8988T (cell line): ENCODE results near the gene MEF2B.
"Not testable (repeated sequence)": the region's sequence is repeated elsewhere in the genome, so short reads cannot be mapped to it uniquely, and the experiment has no call there.

ENCODE experiments used
- DNase-seq: peaks from one replicate; pipeline ENCODE4 v3.0.0; 2011

The MEF2B gene

GRCh38 chr19:19192910-19193423 is 22.9 kb upstream of the MEF2B start:
- no peak for DNase-seq

- peak; percentile 92 for DNase-seq
Measured at GRCh38 chr19:19192078-19192882, 22.2 kb upstream of the MEF2B start, which contains the start of the genes BORCS8 and RFXANK. Gene BORCS8 (minus strand): TSS chr19:19192152. CDS start chr19:19192117, 35 bp downstream. Gene RFXANK (plus strand): TSS chr19:19192258. CDS start chr19:19193947, 1,689 bp downstream.

- DNase-seq, result no peak
Measured at GRCh38 chr19:19191768-19192077, 21.7 kb upstream of the MEF2B start.

GRCh38 chr19:19186742-19187141 is 16.7 kb upstream of the MEF2B start:
- DNase-seq, result no peak

- no peak for DNase-seq
Measured at GRCh38 chr19:19185853-19186740, 16.0 kb upstream of the MEF2B start.

GRCh38 chr19:19181488-19181998 is 11.5 kb upstream of the MEF2B start:
- no peak for DNase-seq

GRCh38 chr19:19179548-19180441 is 9.7 kb upstream of the MEF2B start:
- DNase-seq, result no peak

GRCh38 chr19:19176950-19177349 is 6.9 kb upstream of the MEF2B start:
- no peak for DNase-seq

- DNase-seq, result not testable (repeated sequence)
Measured at GRCh38 chr19:19173243-19173642, 3.2 kb upstream of the MEF2B start.

- DNase-seq, result no peak
Measured at GRCh38 chr19:19171821-19172532, 1.9 kb upstream of the MEF2B start.

- DNase-seq, result no peak
Measured at GRCh38 chr19:19170873-19171672, 1.0 kb upstream of the MEF2B start.

GRCh38 chr19:19169236-19170052 is 619 bp downstream of the MEF2B start:
- no peak for DNase-seq

- DNase-seq, result no peak
Measured at GRCh38 chr19:19167612-19168011, 2.5 kb downstream of the MEF2B start.

GRCh38 chr19:19165396-19165795 is 4.7 kb downstream of the MEF2B start:
- DNase-seq, result no peak

- no peak for DNase-seq
Measured at GRCh38 chr19:19162495-19162894, 7.6 kb downstream of the MEF2B start.

GRCh38 chr19:19160461-19161035 is 9.5 kb downstream of the MEF2B start:
- no peak for DNase-seq

GRCh38 chr19:19159534-19159933 is 10.5 kb downstream of the MEF2B start:
- no peak for DNase-seq

GRCh38 chr19:19157808-19158207 is 12.3 kb downstream of the MEF2B start:
- no peak for DNase-seq

- no peak for DNase-seq
Measured at GRCh38 chr19:19155495-19156219, 14.4 kb downstream of the MEF2B start.
